Stomach smooth muscle (tissue), 2 donors: ENCODE data around the gene SLC34A3.

Source experiments
- H3K27ac ChIP-seq: one replicate; pipeline ENCODE4 v1.7.0; 2013; ENCODE audit warnings: mild to moderate bottlenecking, low read length, inconsistent platforms
- H3K27me3 ChIP-seq, 2 donors: one replicate each; pipeline ENCODE4 v1.7.0; 2013; ENCODE audit warnings: low read length in 2 of 2; ENCODE audit not compliant: insufficient read depth in 2 of 2, control insufficient read depth in 1 of 2
- H3K36me3 ChIP-seq, 2 donors: one replicate each; pipeline ENCODE4 v1.7.0; 2013; ENCODE audit warnings: low read length in 2 of 2; ENCODE audit not compliant: control insufficient read depth in 2 of 2, insufficient read depth in 2 of 2
- H3K4me1 ChIP-seq: one replicate; pipeline ENCODE4 v1.7.0; 2013; ENCODE audit warnings: low read length; ENCODE audit not compliant: control insufficient read depth, insufficient read depth
- H3K4me3 ChIP-seq, 2 donors: one replicate each; pipeline ENCODE4 v1.7.0; 2013; ENCODE audit warnings: low read length in 2 of 2
- H3K9ac ChIP-seq, 2 donors: one replicate each; pipeline ENCODE4 v1.7.0; 2013; ENCODE audit warnings: low read length in 2 of 2, mild to moderate bottlenecking in 1 of 2
- H3K9me3 ChIP-seq, 2 donors: one replicate each; pipeline ENCODE4 v1.7.0; 2013; ENCODE audit warnings: low read length in 2 of 2; ENCODE audit not compliant: control insufficient read depth in 2 of 2
- donor health status: healthy.
- donor health status: Pancreatic carcinoma.

The SLC34A3 gene

DNA sequence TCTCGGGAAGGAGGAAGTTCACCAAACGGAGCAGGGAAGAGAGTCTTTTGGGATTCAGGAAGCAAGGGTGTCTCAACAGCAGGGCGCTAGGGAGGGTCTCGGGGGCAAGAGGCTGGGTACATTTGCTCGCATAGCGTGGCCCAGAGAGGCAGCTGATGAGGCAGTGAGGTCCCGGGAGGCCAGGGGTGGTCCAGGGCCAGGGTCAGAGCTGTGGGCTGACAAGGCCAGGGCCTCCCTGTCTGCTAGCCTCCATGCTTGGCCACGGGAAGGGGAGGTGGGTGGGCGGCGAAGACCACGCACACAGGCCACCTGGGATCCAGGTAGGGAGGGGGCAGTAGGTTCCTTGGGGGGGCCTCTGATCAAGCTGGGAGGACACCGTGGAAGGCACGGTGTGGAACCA is 19.2 kb upstream of the SLC34A3 start:
- Histone ChIP-seq H3K4me3 (no peak overlapping the region), H3K36me3 (no peaks in the 10 kb centered on the region), H3K27me3 (no peaks in the 10 kb centered on the region), H3K9me3 (no peaks in the 10 kb centered on the region), H3K4me1 (peaks cover 3% of the 10 kb centered on the region), H3K9ac (no peak overlapping the region), H3K27ac (no peak overlapping the region)

DNA sequence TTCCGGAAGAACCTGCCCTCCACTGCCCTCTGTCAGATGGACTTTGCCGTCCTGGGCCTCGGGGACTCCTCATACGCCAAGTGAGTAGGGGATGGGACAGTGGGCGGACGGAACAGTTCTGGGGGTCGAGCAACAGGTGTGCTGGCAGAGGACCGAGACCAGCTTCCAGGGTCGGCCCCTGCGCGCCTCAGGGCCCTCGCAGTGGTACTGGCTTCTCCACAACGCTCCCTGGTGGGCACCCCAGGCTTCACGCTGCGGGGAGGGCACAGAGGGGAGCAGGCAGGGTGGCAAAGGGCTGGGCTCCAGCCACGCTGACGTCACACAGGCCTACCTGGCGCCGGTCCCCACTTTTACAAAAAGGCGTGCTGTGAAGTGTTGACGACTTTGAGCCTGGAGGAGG is 18.2 kb upstream of the SLC34A3 start:
- H3K27ac ChIP-seq = no peak overlapping the region
- H3K9ac ChIP-seq = no peak overlapping the region
- H3K4me3 ChIP-seq = no peak overlapping the region
- no peaks in the 10 kb centered on the region for H3K9me3 ChIP-seq
- no peaks in the 10 kb centered on the region for H3K27me3 ChIP-seq
- no peaks in the 10 kb centered on the region for H3K36me3 ChIP-seq
- H3K4me1 ChIP-seq = no peaks in the 10 kb centered on the region

DNA sequence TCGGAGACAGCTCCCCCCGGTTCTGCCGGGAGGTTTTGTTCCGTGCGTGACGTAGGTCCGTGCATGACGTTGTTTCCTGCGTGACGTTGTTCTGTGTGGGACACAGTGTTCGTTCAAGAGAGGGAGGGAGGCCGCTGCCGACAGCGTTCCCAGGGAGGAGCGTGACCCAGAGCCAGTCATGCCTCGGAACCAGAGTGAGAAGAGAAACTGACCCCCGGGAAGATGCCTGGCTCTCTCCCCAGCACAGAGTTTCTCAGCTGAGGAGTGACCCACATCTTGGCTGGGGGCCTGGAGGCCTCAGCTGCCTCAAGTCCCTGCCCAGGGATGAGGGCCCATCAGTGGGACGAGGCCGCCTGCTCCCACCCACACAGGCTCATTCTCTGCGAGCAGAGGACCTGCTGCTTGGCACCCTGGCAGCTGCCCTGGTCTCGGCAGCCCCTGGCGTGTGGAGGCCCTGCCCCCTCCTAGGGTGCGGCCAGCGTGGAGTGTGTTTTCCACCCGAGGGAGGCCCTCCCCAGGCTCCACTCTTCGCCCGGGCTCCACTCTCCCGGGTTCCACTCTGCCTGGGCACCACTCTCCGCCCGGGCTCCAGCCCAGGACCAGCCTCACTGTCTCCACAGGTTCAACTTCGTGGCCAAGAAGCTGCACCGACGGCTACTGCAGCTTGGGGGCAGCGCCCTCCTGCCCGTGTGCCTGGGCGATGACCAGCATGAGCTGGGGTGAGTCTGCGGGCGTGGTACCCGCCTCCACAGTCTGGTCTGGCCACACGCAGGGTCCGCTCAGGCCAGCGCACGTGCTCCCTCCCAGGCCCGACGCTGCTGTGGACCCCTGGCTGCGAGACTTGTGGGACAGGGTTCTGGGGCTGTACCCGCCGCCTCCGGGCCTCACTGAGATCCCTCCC is 17.3 kb upstream of the SLC34A3 start:
- H3K36me3 ChIP-seq = no peaks in the 10 kb centered on the region
- no peak overlapping the region for H3K9ac ChIP-seq
- H3K9me3 ChIP-seq = no peaks in the 10 kb centered on the region

DNA sequence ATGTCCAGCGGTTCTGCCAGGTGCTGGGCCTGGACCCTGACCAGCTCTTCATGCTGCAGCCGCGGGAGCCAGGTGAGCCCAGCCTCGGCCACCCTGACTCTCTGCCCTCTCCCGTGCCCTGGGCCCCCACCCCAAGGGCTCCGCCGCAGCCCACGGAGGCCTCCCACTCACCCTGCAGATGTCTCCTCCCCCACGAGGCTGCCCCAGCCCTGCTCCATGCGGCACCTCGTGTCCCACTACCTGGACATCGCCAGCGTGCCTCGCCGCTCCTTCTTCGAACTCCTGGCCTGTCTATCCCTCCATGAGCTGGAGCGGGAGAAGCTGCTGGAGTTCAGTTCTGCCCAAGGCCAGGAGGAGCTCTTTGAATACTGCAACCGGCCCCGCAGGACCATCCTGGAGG is 16.1 kb upstream of the SLC34A3 start:
- no peak overlapping the region for H3K9ac ChIP-seq
- H3K9me3 ChIP-seq = no peaks in the 10 kb centered on the region
- H3K36me3 ChIP-seq = no peaks in the 10 kb centered on the region
- no peak overlapping the region for H3K27ac ChIP-seq
- H3K27me3 ChIP-seq = no peaks in the 10 kb centered on the region
- H3K4me3 ChIP-seq = no peak overlapping the region
- no peaks in the 10 kb centered on the region for H3K4me1 ChIP-seq

More for the DNA sequence above, 17.3 kb upstream of the SLC34A3 start:
- Histone ChIP-seq H3K4me3 (no peak overlapping the region), H3K27ac (no peak overlapping the region), H3K27me3 (no peaks in the 10 kb centered on the region), H3K4me1 (no peaks in the 10 kb centered on the region)

DNA sequence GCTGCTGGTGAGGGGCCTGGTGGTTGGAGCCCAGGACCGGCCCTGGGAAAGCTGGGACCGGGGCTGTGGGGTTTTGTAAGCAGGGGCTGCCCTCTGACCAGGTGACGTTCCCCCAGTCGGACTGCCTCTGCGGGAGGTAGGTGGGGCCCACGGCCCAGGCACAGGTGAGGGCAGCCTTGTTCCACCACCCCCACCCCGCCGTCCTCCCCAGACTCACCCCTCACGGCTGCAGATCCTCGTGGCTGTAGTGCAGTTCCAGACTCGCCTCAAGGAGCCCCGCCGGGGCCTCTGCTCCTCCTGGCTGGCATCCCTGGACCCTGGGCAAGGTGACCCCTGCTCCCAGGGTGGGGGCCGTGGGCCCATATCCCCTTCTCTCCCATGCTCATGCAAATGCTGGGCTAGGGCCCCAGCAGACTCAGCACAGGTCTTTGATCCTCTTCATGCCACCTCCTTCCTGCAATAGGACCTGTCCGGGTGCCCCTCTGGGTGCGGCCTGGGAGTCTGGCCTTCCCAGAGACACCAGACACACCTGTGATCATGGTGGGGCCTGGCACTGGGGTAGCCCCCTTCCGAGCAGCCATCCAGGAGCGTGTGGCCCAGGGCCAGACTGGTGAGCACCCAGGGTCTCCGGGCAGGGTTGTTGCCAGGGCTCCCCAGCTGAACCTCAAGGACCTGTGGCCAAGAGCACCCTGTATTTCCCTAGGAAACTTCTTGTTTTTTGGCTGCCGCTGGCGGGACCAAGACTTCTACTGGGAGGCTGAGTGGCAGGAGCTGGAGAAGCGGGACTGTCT is 15.3 kb upstream of the SLC34A3 start:
- Histone ChIP-seq H3K27me3 (no peaks in the 10 kb centered on the region), H3K4me3 (no peak overlapping the region), H3K9me3 (no peaks in the 10 kb centered on the region), H3K36me3 (no peaks in the 10 kb centered on the region), H3K27ac (no peak overlapping the region), H3K9ac (no peak overlapping the region), H3K4me1 (no peaks in the 10 kb centered on the region)

DNA sequence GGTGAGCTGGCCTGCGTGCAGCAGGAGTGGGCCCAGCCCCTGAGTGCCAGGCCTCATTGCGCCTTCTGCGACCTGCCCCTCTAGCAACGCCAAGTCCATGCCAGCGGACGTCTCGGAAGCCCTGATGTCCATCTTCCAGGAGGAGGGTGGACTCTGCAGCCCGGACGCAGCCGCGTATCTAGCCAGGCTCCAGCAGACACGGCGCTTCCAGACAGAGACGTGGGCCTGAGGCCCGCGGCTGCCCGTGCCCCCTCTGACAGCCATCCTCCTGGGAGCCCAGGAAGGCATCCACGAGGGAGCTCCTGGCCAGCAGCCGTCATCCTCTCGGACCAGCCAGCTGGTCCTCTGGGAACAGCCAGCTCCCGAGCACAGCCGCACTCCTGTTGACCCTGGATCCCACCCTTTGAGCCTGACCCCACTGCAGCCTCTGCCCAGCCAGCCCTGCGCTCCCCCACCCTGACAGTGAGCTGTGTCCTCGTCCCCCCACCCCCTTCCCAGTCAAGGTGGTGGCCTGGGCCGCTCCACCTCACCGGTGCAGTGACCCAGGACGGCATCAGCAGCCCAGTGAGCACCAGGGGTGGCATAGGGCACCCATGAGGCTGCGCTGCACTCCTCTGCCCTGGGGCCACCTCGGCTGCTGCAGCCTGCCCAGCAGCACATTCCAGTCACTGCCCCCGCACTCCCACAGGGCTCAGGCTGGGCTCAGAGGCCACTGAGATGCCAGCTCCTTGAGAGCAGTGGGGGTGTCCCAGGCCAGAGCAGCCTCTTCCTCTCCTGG is 14.3 kb upstream of the SLC34A3 start:
- Histone ChIP-seq H3K27ac (no peak overlapping the region), H3K27me3 (no peaks in the 10 kb centered on the region), H3K9ac (no peak overlapping the region)

DNA sequence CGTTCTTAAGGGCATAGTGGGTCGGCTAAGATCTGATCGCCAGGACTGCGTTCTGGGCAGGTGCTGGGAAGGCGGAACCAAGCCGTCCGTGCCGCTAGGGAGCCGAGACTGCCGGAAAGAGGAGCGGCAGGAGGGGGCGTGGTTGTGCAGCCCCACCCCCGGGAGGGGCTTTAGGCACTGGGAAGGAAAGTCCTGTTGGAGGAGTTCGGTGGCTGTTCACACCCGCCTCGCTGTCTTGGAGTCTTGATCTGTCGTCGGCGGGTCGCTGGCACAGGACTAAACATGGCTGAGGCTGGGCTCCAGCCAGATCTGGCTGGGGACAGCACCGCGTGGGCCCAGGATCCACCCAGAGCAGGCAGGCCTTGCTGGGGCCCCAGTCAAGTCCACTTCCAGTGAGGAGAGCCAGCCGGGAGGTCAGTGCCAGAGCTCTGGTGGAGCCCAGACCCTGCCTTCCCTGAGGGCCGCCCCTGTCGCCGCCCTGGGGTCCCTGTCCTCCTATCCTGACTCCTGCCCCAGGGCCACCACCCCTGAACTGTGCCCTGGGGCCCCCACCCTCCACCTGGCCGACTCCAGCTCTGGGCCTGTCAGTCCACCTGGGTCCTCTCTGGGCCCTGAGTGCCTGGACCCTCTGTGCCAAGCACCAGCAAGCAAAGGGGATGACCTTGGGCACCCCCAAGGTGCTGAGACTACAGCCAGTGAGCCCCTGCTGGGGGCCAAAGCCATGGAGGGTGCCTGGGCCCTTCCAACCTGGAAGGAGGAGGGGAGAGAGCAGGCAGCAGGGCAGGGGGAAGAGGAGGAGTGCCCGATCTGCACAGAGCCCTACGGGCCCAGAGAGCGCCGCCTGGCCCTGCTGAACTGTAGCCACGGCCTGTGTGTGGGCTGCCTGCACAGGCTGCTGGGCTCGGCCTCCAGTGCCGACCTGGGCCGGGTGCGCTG is 13.2 kb upstream of the SLC34A3 start:
- Histone ChIP-seq H3K27me3 (no peaks in the 10 kb centered on the region), H3K27ac (no peak overlapping the region), H3K4me3 (peak overlapping the region in 1 of 2 donors; percentile 15), H3K36me3 (no peaks in the 10 kb centered on the region), H3K9ac (no peak overlapping the region), H3K4me1 (peaks cover 6% of the 10 kb centered on the region), H3K9me3 (no peaks in the 10 kb centered on the region)

More for the DNA sequence above, 14.3 kb upstream of the SLC34A3 start:
- Histone ChIP-seq H3K9me3 (no peaks in the 10 kb centered on the region), H3K4me1 (peaks cover under 1% of the 10 kb centered on the region), H3K4me3 (no peak overlapping the region), H3K36me3 (no peaks in the 10 kb centered on the region)

DNA sequence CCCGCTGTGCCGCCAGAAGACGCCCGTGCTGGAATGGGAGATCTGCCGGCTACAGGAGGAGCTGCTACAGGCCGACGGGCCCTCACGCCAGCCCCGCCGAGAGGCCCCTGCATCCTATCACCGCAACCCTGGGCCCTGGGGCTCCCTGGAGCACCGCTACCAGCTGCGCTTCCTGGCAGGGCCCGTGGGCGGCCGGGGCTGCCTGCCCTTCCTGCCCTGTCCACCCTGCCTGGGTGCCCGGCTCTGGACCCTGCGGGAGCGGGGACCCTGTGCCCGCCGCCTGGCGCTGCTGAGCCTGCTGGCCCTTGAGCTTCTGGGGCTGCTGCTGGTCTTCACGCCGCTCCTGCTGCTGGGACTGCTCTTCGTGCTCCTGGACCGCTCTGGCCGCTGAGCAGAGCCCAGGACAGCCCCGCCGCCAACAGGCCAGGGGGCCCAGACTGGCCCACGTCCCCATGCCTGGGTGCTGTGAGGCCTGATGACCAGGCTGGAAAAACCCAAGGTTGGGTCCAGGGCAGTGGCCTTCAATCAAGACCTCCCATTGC is 12.4 kb upstream of the SLC34A3 start:
- no peak overlapping the region for H3K27ac ChIP-seq
- H3K9me3 ChIP-seq = no peaks in the 10 kb centered on the region
- no peak overlapping the region for H3K4me3 ChIP-seq
- H3K4me1 ChIP-seq = peaks cover 13% of the 10 kb centered on the region
- no peak overlapping the region for H3K9ac ChIP-seq
- no peaks in the 10 kb centered on the region for H3K27me3 ChIP-seq
- H3K36me3 ChIP-seq = no peaks in the 10 kb centered on the region

DNA sequence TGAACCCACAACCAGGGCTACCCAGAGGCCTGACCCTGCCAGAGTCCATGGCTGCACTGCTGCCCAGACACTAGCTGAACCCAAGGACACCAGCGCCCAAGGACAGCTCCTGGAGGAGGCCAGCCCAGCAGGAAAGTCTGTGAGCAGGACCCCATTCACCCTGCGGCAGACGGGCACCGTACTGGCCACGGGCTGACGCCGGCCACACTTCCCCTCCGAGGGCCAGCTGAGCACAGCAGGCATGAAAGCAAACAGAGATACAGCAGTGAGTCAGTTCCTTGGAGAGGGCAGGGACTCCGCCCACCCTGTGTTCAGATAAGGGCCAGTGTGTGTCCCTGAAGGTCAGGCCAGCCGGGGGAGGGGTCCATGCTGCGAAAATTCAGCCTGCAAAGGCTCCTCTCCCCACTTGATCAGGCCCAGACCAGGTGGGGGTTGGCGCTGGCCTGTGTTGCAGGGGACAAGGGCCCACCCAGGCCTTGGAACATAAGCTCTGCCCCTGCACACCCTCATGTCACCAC is 11.9 kb upstream of the SLC34A3 start:
- Histone ChIP-seq H3K36me3 (no peaks in the 10 kb centered on the region), H3K27ac (no peak overlapping the region), H3K4me3 (no peak overlapping the region), H3K27me3 (no peaks in the 10 kb centered on the region), H3K9ac (no peak overlapping the region), H3K9me3 (no peaks in the 10 kb centered on the region), H3K4me1 (peaks cover 16% of the 10 kb centered on the region)
